Sigmoid colon (tissue), 7 donors: ENCODE measurements around the gene TBL3. TPM values are rescaled to one million over a fixed set of nuclear protein-coding genes. Genes with fewer than 3 reads are reported as not detected.

Experiments
- DNase-seq: peaks from one replicate; pipeline ENCODE4 v3.0.0-alpha.2; 2019
- H3K27ac ChIP-seq, 4 donors: fragments of 200-600 bp; sonication (generic); one replicate each; pipeline ENCODE4 v1.5.1; 2016 to 2019; ENCODE audit warnings: mild to moderate bottlenecking in 1 of 4
- H3K27me3 ChIP-seq, 3 donors: fragments of 200-600 bp; sonication (generic); one replicate each; pipeline ENCODE4 v1.5.1; 2019; ENCODE audit warnings: mild to moderate bottlenecking in 1 of 3
- H3K36me3 ChIP-seq, 4 donors: fragments of 200-600 bp; sonication (generic); one replicate each; pipeline ENCODE4 v1.5.1; 2016 to 2019
- H3K4me1 ChIP-seq, 4 donors: fragments of 200-600 bp; sonication (generic); one replicate each; pipeline ENCODE4 v1.5.1; 2017 to 2019
- H3K4me3 ChIP-seq, 4 donors: fragments of 200-600 bp; sonication (generic); one replicate each; pipeline ENCODE4 v1.5.1; 2017 to 2019; ENCODE audit warnings: mild to moderate bottlenecking in 2 of 4, moderate library complexity in 1 of 4
- H3K9me3 ChIP-seq, 4 donors: fragments of 200-600 bp in 3 of 4; sonication (generic) in 3 of 4; one replicate each; pipeline versions ENCODE4 v1.5.1 to v1.6.1; 2013 to 2019
- EP300 ChIP-seq, 4 donors: sonication (generic); formaldehyde crosslinking; IDR thresholded peaks; one replicate each; pipeline ENCODE4 v1.6.1; 2017; ENCODE audit warnings: antibody characterized with exemption in 4 of 4
- POLR2A ChIP-seq, 2 donors: fragments of 450-650 bp; IDR thresholded peaks; one replicate each; pipeline ENCODE4 v1.6.1; 2016; ENCODE audit warnings: antibody characterized with exemption in 2 of 2, mild to moderate bottlenecking in 2 of 2, moderate library complexity in 2 of 2
- POLR2AphosphoS5 ChIP-seq, 4 donors: sonication (generic); formaldehyde crosslinking; IDR thresholded peaks; one replicate each; pipeline ENCODE4 v1.6.1; 2017; ENCODE audit warnings: antibody characterized with exemption in 4 of 4
- WGBS, 2 donors: extraction: QIAGEN DNeasy Blood & Tissue Kit; methylation state at CpG; one replicate each; pipeline ENCODE4 v1.1.7; 2013; 5-methylcytosine and 5-hydroxymethylcytosine counted together
- intact Hi-C: fragments of 100-400 bp; cut with DNase I; formaldehyde crosslinking; loops from one replicate; pipeline ENCODE4 v1.15.1; 2023
- polyA plus RNA-seq, 3 donors: library from polyadenylated mRNA; stranded (reverse); fragments of 200-250 nt; gene quantifications; one replicate each; pipeline ENCODE4 v1.2.3, GENCODE V29; 2013
- small RNA-seq, 3 donors: library from RNA; depleted of rRNA; stranded (forward); fragments of <200 nt; gene quantifications; one replicate each; pipeline ENCODE3, GENCODE V24; 2016
- total RNA-seq, 4 donors: library from RNA; depleted of rRNA; stranded (reverse); fragments of >200 nt; gene quantifications; one replicate each; pipeline ENCODE4 v1.1.0, GENCODE V29; 2016
- donor health status: healthy with polysubstance abuse.
- donor health status: Bipolar disorder and iron deficiency.
- donor health status: healthy.

Gene TBL3
- total and polyA plus RNA-seq, 7 donors = 14.3 to 37.4 (median 25.4) TPM

DNA sequence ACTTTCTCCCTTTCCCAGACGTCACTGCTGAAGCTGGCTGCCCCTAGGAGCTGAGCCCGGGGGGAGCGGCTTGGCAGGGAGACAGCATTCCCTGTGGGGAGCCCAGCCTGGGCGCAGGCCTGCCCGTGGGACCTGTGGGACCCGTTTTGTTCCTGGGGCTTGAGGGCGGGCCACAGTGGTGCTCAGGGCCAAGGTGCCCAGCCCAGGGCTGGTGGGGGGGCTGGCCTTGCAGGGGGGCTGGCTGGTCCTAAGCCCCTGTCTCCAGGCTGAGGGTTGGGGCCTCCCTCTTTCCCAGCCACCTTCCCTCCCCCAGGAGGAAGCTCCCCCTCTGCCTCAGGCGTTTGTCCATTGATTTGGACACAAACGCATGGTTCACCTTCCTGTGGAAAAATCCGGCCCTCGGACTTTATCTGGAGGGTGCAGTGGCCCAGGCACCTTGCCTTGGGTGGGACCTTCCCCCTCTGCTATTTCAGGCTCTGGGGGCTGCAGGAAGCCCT lies 59.3 kb downstream of the TBL3 start:
- peak in 1 of 4 donors; percentile 14 for TF ChIP-seq POLR2AphosphoS5 (IDR thresholded peaks at IDR 0.05)
- no peak for TF ChIP-seq POLR2A (IDR thresholded peaks at IDR 0.05)
- TF ChIP-seq EP300 (IDR thresholded peaks at IDR 0.05) = no peak
- Histone ChIP-seq H3K4me3 (no peak overlapping the region), H3K9me3 (no peaks in the 10 kb centered on the region), H3K27me3 (no peaks in the 10 kb centered on the region), H3K27ac (peak overlapping the region; percentile 24 to 94 (median 60)), H3K36me3 (peaks cover 0 to 8% (median 0%) of the 10 kb centered on the region in 4 donors), H3K4me1 (peaks cover 0 to 63% (median 55%) of the 10 kb centered on the region in 4 donors)
- intact Hi-C loops = no loop called here
- 82 to 84% methylated on average over 11 of the region's 11 CpGs for WGBS, 2 donors
- no peak for DNase-seq

Small RNA genes lying within 50 kb of the gene (small RNA-seq; reads per million reads assigned to genes)
- gene AC005363.2 = 0 to 0.32 (median 0) reads per million in 3 donors
- gene RN7SL219P = 0 to 0.06 (median 0) reads per million in 3 donors
- 0 reads per million in 3 donors for gene SNORA10
- gene SNORA64 = 0 reads per million in 3 donors

Other genes starting within 250 kb of the TBL3 start
- 100 to 1,000 TPM in 3 of 4 donors, 10 to 100 TPM in 1; 79.8 to 152 (median 128) TPM for gene NME3, start 200.5 kb upstream of the TBL3 start, total RNA-seq
- gene NME3, start 200.5 kb upstream of the TBL3 start, polyA plus RNA-seq = 10 to 100 TPM; 32.4 to 87.8 (median 41.4) TPM
- gene EME2, start 199.2 kb upstream of the TBL3 start, total RNA-seq = 10 to 100 TPM in 1 of 4 donors, 1 to 10 TPM in 3; 4.3 to 10.5 (median 7.2) TPM
- gene EME2, start 199.2 kb upstream of the TBL3 start, polyA plus RNA-seq = 10 to 100 TPM in 1 of 3 donors, 1 to 10 TPM in 2; 1.8 to 17.1 (median 2.5) TPM
- gene MRPS34, start 198.9 kb upstream of the TBL3 start, total RNA-seq = 100 to 1,000 TPM in 1 of 4 donors, 10 to 100 TPM in 3; 61.5 to 104 (median 71.1) TPM
- gene MRPS34, start 198.9 kb upstream of the TBL3 start, polyA plus RNA-seq = 100 to 1,000 TPM; 114 to 198 (median 129) TPM
- gene SPSB3, start 189.5 kb upstream of the TBL3 start, total RNA-seq = 10 to 100 TPM; 61.4 to 98.4 (median 78.9) TPM
- gene SPSB3, start 189.5 kb upstream of the TBL3 start, polyA plus RNA-seq = 10 to 100 TPM; 34.4 to 59.5 (median 40.2) TPM
- 100 to 1,000 TPM in 2 of 4 donors, 10 to 100 TPM in 2; 77.8 to 170 (median 98.1) TPM for gene NUBP2, start 189.1 kb upstream of the TBL3 start, total RNA-seq
- gene NUBP2, start 189.1 kb upstream of the TBL3 start, polyA plus RNA-seq = 10 to 100 TPM; 53.5 to 69.1 (median 56.6) TPM
- gene IGFALS, start 178.3 kb upstream of the TBL3 start, total RNA-seq = 1 to 10 TPM; 1.1 to 2.2 (median 1.5) TPM
- 1 to 10 TPM in 2 of 3 donors, under 1 TPM in 1; 0.46 to 2.0 (median 1.2) TPM for gene IGFALS, start 178.3 kb upstream of the TBL3 start, polyA plus RNA-seq
- gene HAGH, start 145.2 kb upstream of the TBL3 start, total RNA-seq = 100 to 1,000 TPM in 3 of 4 donors, 10 to 100 TPM in 1; 73.4 to 163 (median 140) TPM
- 10 to 100 TPM; 54.1 to 86.9 (median 68.4) TPM for gene HAGH, start 145.2 kb upstream of the TBL3 start, polyA plus RNA-seq
- gene FAHD1, start 144.8 kb upstream of the TBL3 start, total RNA-seq = 10 to 100 TPM; 27.7 to 35.0 (median 29.3) TPM
- gene FAHD1, start 144.8 kb upstream of the TBL3 start, polyA plus RNA-seq = 100 to 1,000 TPM in 1 of 3 donors, 10 to 100 TPM in 2; 58.9 to 137 (median 62.5) TPM
- not detected for gene MEIOB, start 99.9 kb upstream of the TBL3 start, total RNA-seq
- under 1 TPM in 1 of 3 donors, not detected in 2; 0.10 TPM for gene MEIOB, start 99.9 kb upstream of the TBL3 start, polyA plus RNA-seq
- gene HS3ST6, start 53.6 kb upstream of the TBL3 start, total RNA-seq = not detected
- gene HS3ST6, start 53.6 kb upstream of the TBL3 start, polyA plus RNA-seq = 1 to 10 TPM in 1 of 3 donors, under 1 TPM in 1, not detected in 1; 0.09 to 6.0 TPM
- 10 to 100 TPM; 17.8 to 35.7 (median 19.0) TPM for gene MSRB1, start 28.9 kb upstream of the TBL3 start, total RNA-seq
- gene MSRB1, start 28.9 kb upstream of the TBL3 start, polyA plus RNA-seq = 100 to 1,000 TPM in 1 of 3 donors, 10 to 100 TPM in 2; 64.7 to 136 (median 69.1) TPM
- not detected for gene RPL3L, start 17.4 kb upstream of the TBL3 start, total RNA-seq
- gene RPL3L, start 17.4 kb upstream of the TBL3 start, polyA plus RNA-seq = under 1 TPM in 2 of 3 donors, not detected in 1; 0.04 to 0.60 TPM
- gene NDUFB10, start 12.5 kb upstream of the TBL3 start, total RNA-seq = 100 to 1,000 TPM; 200 to 332 (median 264) TPM
- 100 to 1,000 TPM; 298 to 489 (median 369) TPM for gene NDUFB10, start 12.5 kb upstream of the TBL3 start, polyA plus RNA-seq
- gene RPS2, start 7.2 kb upstream of the TBL3 start, total RNA-seq = 1,000 to 10,000 TPM; 1,478 to 1,994 (median 1,643) TPM
- 1,000 to 10,000 TPM; 1,713 to 3,277 (median 2,927) TPM for gene RPS2, start 7.2 kb upstream of the TBL3 start, polyA plus RNA-seq
- gene RNF151, start 5.2 kb upstream of the TBL3 start, total RNA-seq = not detected
- gene RNF151, start 5.2 kb upstream of the TBL3 start, polyA plus RNA-seq = under 1 TPM in 1 of 3 donors, not detected in 2; 0.10 TPM
- not detected for gene NOXO1, start 9.4 kb downstream of the TBL3 start, total RNA-seq
- gene NOXO1, start 9.4 kb downstream of the TBL3 start, polyA plus RNA-seq = 10 to 100 TPM; 13.8 to 47.3 (median 15.0) TPM
- gene GFER, start 12.1 kb downstream of the TBL3 start, total RNA-seq = 10 to 100 TPM; 17.5 to 23.8 (median 21.2) TPM
- 100 to 1,000 TPM in 1 of 3 donors, 10 to 100 TPM in 2; 67.3 to 125 (median 82.9) TPM for gene GFER, start 12.1 kb downstream of the TBL3 start, polyA plus RNA-seq
- 1 to 10 TPM in 3 of 4 donors, under 1 TPM in 1; 0.82 to 8.3 (median 6.3) TPM for gene SYNGR3, start 17.9 kb downstream of the TBL3 start, total RNA-seq
- gene SYNGR3, start 17.9 kb downstream of the TBL3 start, polyA plus RNA-seq = 1 to 10 TPM in 2 of 3 donors, under 1 TPM in 1; 0.60 to 4.0 (median 1.2) TPM
- gene ZNF598, start 37.8 kb downstream of the TBL3 start, total RNA-seq = 10 to 100 TPM; 12.8 to 27.2 (median 17.7) TPM
- gene ZNF598, start 37.8 kb downstream of the TBL3 start, polyA plus RNA-seq = 10 to 100 TPM; 20.3 to 57.0 (median 21.0) TPM
- not detected for gene NPW, start 47.7 kb downstream of the TBL3 start, total RNA-seq
- under 1 TPM in 1 of 3 donors, not detected in 2; 0.71 TPM for gene NPW, start 47.7 kb downstream of the TBL3 start, polyA plus RNA-seq
- 10 to 100 TPM; 23.5 to 57.9 (median 29.5) TPM for gene NHERF2, start 54.8 kb downstream of the TBL3 start, total RNA-seq
- 100 to 1,000 TPM in 1 of 3 donors, 10 to 100 TPM in 2; 46.7 to 105 (median 65.4) TPM for gene NHERF2, start 54.8 kb downstream of the TBL3 start, polyA plus RNA-seq
- gene NTHL1, start 75.8 kb downstream of the TBL3 start, total RNA-seq = 10 to 100 TPM; 18.4 to 33.8 (median 25.6) TPM
- gene NTHL1, start 75.8 kb downstream of the TBL3 start, polyA plus RNA-seq = 10 to 100 TPM; 20.4 to 44.5 (median 35.6) TPM
- 10 to 100 TPM; 25.0 to 80.9 (median 36.9) TPM for gene TSC2, start 75.9 kb downstream of the TBL3 start, total RNA-seq
- gene TSC2, start 75.9 kb downstream of the TBL3 start, polyA plus RNA-seq = 10 to 100 TPM; 16.9 to 58.4 (median 31.2) TPM
- gene PKD1, start 163.8 kb downstream of the TBL3 start, total RNA-seq = 100 to 1,000 TPM in 2 of 4 donors, 10 to 100 TPM in 2; 81.6 to 372 (median 134) TPM
- 10 to 100 TPM; 10.6 to 61.4 (median 11.4) TPM for gene PKD1, start 163.8 kb downstream of the TBL3 start, polyA plus RNA-seq
- 1 to 10 TPM in 2 of 4 donors, under 1 TPM in 1, not detected in 1; 0.68 to 3.0 (median 1.8) TPM for gene RAB26, start 176.6 kb downstream of the TBL3 start, total RNA-seq
- 10 to 100 TPM; 13.9 to 18.8 (median 16.2) TPM for gene RAB26, start 176.6 kb downstream of the TBL3 start, polyA plus RNA-seq
- gene TRAF7, start 183.7 kb downstream of the TBL3 start, total RNA-seq = 10 to 100 TPM; 30.3 to 46.3 (median 34.9) TPM
- gene TRAF7, start 183.7 kb downstream of the TBL3 start, polyA plus RNA-seq = 10 to 100 TPM; 45.0 to 65.1 (median 63.6) TPM
- under 1 TPM in 3 of 4 donors, not detected in 1; 0.27 to 0.55 (median 0.36) TPM for gene CASKIN1, start 224.6 kb downstream of the TBL3 start, total RNA-seq
- gene CASKIN1, start 224.6 kb downstream of the TBL3 start, polyA plus RNA-seq = under 1 TPM; under 0.01 to 0.44 (median 0.23) TPM
- gene MLST8, start 233.4 kb downstream of the TBL3 start, total RNA-seq = 10 to 100 TPM; 30.6 to 48.5 (median 37.1) TPM
- gene MLST8, start 233.4 kb downstream of the TBL3 start, polyA plus RNA-seq = 10 to 100 TPM; 41.4 to 58.7 (median 42.0) TPM
- 10 to 100 TPM in 1 of 4 donors, 1 to 10 TPM in 3; 1.8 to 21.3 (median 4.7) TPM for gene BRICD5, start 238.8 kb downstream of the TBL3 start, total RNA-seq
- gene BRICD5, start 238.8 kb downstream of the TBL3 start, polyA plus RNA-seq = 1 to 10 TPM in 1 of 3 donors, not detected in 2; 8.3 TPM
- gene PGP, start 242.8 kb downstream of the TBL3 start, total RNA-seq = 10 to 100 TPM in 2 of 4 donors, 1 to 10 TPM in 2; 9.0 to 14.4 (median 10.0) TPM
- 10 to 100 TPM in 2 of 3 donors, 1 to 10 TPM in 1; 6.0 to 20.2 (median 11.1) TPM for gene PGP, start 242.8 kb downstream of the TBL3 start, polyA plus RNA-seq